ENCODE results near the gene SLC16A10.
A peak's percentile ranks its signal among the peaks of the same experiment; 100 is the strongest.
"Not testable (repeated sequence)": the region's sequence is repeated elsewhere in the genome, so short reads cannot be mapped to it uniquely, and the experiment has no call there.

SLC16A10 gene

GRCh38 chr6:111221804-111222203 lies 134.5 kb downstream of the SLC16A10 start:
- no peak for DNase-seq

- no peak for DNase-seq
These were observed 135.0 kb downstream of the SLC16A10 start for GRCh38 chr6:111222341-111222740.

GRCh38 chr6:111228094-111228493 lies 140.8 kb downstream of the SLC16A10 start:
- DNase-seq: peak; percentile 30 to 40

- DNase-seq: peak; percentile 79 to 94
These were observed 143.2 kb downstream of the SLC16A10 start for GRCh38 chr6:111230351-111231089.

GRCh38 chr6:111231090-111231459 lies 143.8 kb downstream of the SLC16A10 start:
- no peak for DNase-seq

GRCh38 chr6:111237852-111238251 lies 150.5 kb downstream of the SLC16A10 start:
- peak; percentile 27 to 36 for DNase-seq

GRCh38 chr6:111238464-111239119 lies 151.3 kb downstream of the SLC16A10 start:
- peak; percentile 69 to 82 for DNase-seq

GRCh38 chr6:111239461-111239860 lies 152.2 kb downstream of the SLC16A10 start:
- peak in 1 of 2 donors; percentile 40 for DNase-seq

GRCh38 chr6:111242452-111242851 lies 155.1 kb downstream of the SLC16A10 start:
- DNase-seq: no peak

GRCh38 chr6:111243095-111243494 lies 155.8 kb downstream of the SLC16A10 start:
- DNase-seq: no peak

GRCh38 chr6:111248789-111249188 lies 161.5 kb downstream of the SLC16A10 start:
- DNase-seq: no peak

GRCh38 chr6:111250791-111251354 lies 163.6 kb downstream of the SLC16A10 start:
- DNase-seq: peak in 1 of 2 donors; percentile 16

GRCh38 chr6:111252726-111253125 lies 165.4 kb downstream of the SLC16A10 start:
- no peak for DNase-seq

GRCh38 chr6:111254004-111254778 lies 166.9 kb downstream of the SLC16A10 start:
- no peak for DNase-seq

- DNase-seq: no peak
These were observed 167.5 kb downstream of the SLC16A10 start for GRCh38 chr6:111254779-111255166.

GRCh38 chr6:111255838-111256237 lies 168.5 kb downstream of the SLC16A10 start:
- DNase-seq: not testable (repeated sequence)

GRCh38 chr6:111256646-111257045 lies 169.3 kb downstream of the SLC16A10 start:
- DNase-seq: no peak

GRCh38 chr6:111258010-111258409 lies 170.7 kb downstream of the SLC16A10 start:
- DNase-seq: no peak

- no peak for DNase-seq
These were observed 171.3 kb downstream of the SLC16A10 start for GRCh38 chr6:111258615-111259088.

GRCh38 chr6:111259089-111259831 lies 172.0 kb downstream of the SLC16A10 start:
- DNase-seq: peak; percentile 100

- no peak for DNase-seq
These were observed 173.4 kb downstream of the SLC16A10 start for GRCh38 chr6:111260570-111261298.

Data from inflammatory macrophage (primary cell).